ENCODE measurements around the gene NRP2. TPM values are rescaled to one million over a fixed set of nuclear protein-coding genes. Genes with fewer than 3 reads are reported as not detected.
A peak's percentile ranks its signal among the peaks of the same experiment; 100 is the strongest.

NRP2 gene
- total RNA-seq, 4 donors from 2014 or later = 35.1 to 146 (median 63.9) TPM

DNA sequence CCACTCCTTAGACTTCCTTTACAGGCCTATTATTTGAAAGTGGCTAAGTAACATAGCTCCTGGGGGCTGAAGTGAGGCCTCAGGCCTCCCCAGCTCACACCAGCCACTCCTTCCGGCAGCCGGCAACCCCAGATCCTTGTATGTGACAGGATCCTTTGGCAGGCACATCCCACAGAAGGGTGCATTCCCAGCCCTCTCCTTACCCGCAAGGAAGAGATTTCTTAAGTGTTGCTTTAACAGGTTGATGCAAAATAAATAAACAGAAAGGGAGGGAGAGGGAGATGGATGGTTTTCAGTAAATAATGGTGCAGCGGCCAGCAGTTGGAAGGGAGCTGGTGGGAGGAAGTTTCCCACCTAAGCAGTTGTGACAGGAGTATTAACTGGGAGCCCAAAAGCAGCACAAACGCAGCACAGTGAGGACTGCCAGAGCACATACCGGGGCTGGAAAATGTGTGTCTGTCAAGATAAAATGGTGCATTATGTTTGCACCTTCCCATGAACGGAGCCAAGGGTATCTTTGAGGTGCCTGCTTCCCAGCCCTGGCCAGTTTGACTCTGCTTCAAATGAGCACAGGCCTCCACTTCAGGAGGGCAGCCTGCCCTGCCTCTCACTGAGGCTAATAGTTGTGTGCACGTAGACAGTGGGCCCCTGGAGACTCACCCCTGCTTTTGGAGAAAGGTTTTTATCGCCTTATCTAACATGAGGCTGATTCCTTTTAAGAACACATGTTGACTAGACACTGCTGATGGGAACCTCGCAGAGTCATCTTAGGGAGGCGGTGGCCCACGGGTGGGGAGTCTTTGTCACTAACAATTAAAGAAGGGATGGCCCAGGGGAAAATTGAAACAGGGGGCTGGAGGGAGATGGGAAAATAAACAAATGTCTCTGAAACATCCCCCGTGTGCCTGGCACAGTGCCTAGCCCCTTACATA is 32.8 kb downstream of the NRP2 start:
- intact Hi-C loops (cut with DNase I; ENCODE audit: low total_unique reads) (no loop called here), in situ Hi-C loops (cut with MboI; ENCODE audit: low pct_ligation_motif_present in 1 of 4, low pct_unique_long_range_greater_than_20kb in 1 of 4, low sequenced_read_pairs in 3 of 4) (no loop called here)
- peak overlapping the region; percentile 74 to 81 (median 78) for H3K27ac ChIP-seq
- H3K4me3 ChIP-seq = no peak overlapping the region
- H3K4me1 ChIP-seq = peaks cover 5 to 76% (median 21%) of the 10 kb centered on the region in 4 donors
- TF ChIP-seq POLR2AphosphoS5 (IDR thresholded peaks at IDR 0.05) = no peak
- TF ChIP-seq CTCF (IDR thresholded peaks at IDR 0.05) = no peak
- TF ChIP-seq EP300 (IDR thresholded peaks at IDR 0.05; ENCODE audit: low read depth) = no peak
- TF ChIP-seq POLR2A (IDR thresholded peaks at IDR 0.05) = no peak
- no peaks in the 10 kb centered on the region for H3K9me3 ChIP-seq
- no peaks in the 10 kb centered on the region for H3K27me3 ChIP-seq
- 25 to 83% methylated on average over 1 to 13 of the region's 13 CpGs for WGBS, 2 donors (ENCODE audit: low coverage in 1 of 2)
- H3K36me3 ChIP-seq = no peaks in the 10 kb centered on the region
- no peak for DNase-seq

- no peaks in the 10 kb centered on the region for H3K9me3 ChIP-seq
- no peak overlapping the region for H3K4me3 ChIP-seq
- WGBS, 2 donors (ENCODE audit: low coverage in 1 of 2) = 84 to 100% methylated on average over 2 to 20 of the region's 20 CpGs
- H3K27ac ChIP-seq = peak overlapping the region; percentile 74 to 81 (median 78)
- H3K4me1 ChIP-seq = peaks cover 5 to 83% (median 25%) of the 10 kb centered on the region in 4 donors
- no peak for TF ChIP-seq POLR2AphosphoS5 (IDR thresholded peaks at IDR 0.05)
- peak; percentile 13 to 47 (median 35) for TF ChIP-seq CTCF (IDR thresholded peaks at IDR 0.05)
- intact Hi-C loops (cut with DNase I; ENCODE audit: low total_unique reads) = no loop called here
- in situ Hi-C loops (cut with MboI; ENCODE audit: low pct_ligation_motif_present in 1 of 4, low pct_unique_long_range_greater_than_20kb in 1 of 4, low sequenced_read_pairs in 3 of 4) = no loop called here
- no peaks in the 10 kb centered on the region for H3K27me3 ChIP-seq
- peak; percentile 33 for DNase-seq
- no peaks in the 10 kb centered on the region for H3K36me3 ChIP-seq
Observed at GRCh38 chr2:205715831-205716525, 33.7 kb downstream of the NRP2 start.

GRCh38 chr2:205717175-205717846 is 35.0 kb downstream of the NRP2 start:
- Histone ChIP-seq H3K9me3 (no peaks in the 10 kb centered on the region), H3K4me1 (peaks cover 5 to 83% (median 23%) of the 10 kb centered on the region in 4 donors), H3K36me3 (no peaks in the 10 kb centered on the region), H3K4me3 (no peak overlapping the region), H3K27ac (peak overlapping the region; percentile 50 to 81 (median 76)), H3K27me3 (no peaks in the 10 kb centered on the region)
- DNase-seq = no peak
- 54 to 60% methylated on average over 5 to 10 of the region's 10 CpGs for whole genome bisulfite sequencing, 2 donors (ENCODE audit: low coverage in 1 of 2)
- no peak for TF ChIP-seq POLR2A (IDR thresholded peaks at IDR 0.05)
- no peak for TF ChIP-seq POLR2AphosphoS5 (IDR thresholded peaks at IDR 0.05)
- TF ChIP-seq EP300 (IDR thresholded peaks at IDR 0.05; ENCODE audit: low read depth) = no peak
- TF ChIP-seq CTCF (IDR thresholded peaks at IDR 0.05) = no peak
- in situ Hi-C loops (cut with MboI; ENCODE audit: low pct_ligation_motif_present in 1 of 4, low pct_unique_long_range_greater_than_20kb in 1 of 4, low sequenced_read_pairs in 3 of 4) (no loop called here), intact Hi-C loops (cut with DNase I; ENCODE audit: low total_unique reads) (no loop called here)

GRCh38 chr2:205717999-205718398 is 35.7 kb downstream of the NRP2 start:
- intact Hi-C loops (cut with DNase I; ENCODE audit: low total_unique reads) = no loop called here
- Histone ChIP-seq H3K9me3 (no peaks in the 10 kb centered on the region), H3K27me3 (no peaks in the 10 kb centered on the region), H3K27ac (peak overlapping the region; percentile 50 to 81 (median 76)), H3K4me3 (no peak overlapping the region), H3K4me1 (peaks cover under 1 to 79% (median 22%) of the 10 kb centered on the region in 4 donors), H3K36me3 (no peaks in the 10 kb centered on the region)
- 75 to 78% methylated on average over 1 to 3 of the region's 3 CpGs for WGBS, 2 donors (ENCODE audit: low coverage in 1 of 2)
- no peak for DNase-seq
- in situ Hi-C loops (cut with MboI; ENCODE audit: low pct_ligation_motif_present in 1 of 4, low pct_unique_long_range_greater_than_20kb in 1 of 4, low sequenced_read_pairs in 3 of 4) = no loop called here
- TF ChIP-seq EP300 (IDR thresholded peaks at IDR 0.05; ENCODE audit: low read depth) (no peak), CTCF (IDR thresholded peaks at IDR 0.05) (no peak), POLR2AphosphoS5 (IDR thresholded peaks at IDR 0.05) (peak in 1 of 3 donors; percentile 34), POLR2A (IDR thresholded peaks at IDR 0.05) (no peak)

Data from transverse colon (tissue), 4 donors.